DMS114 treated with DMSO at 0.1 percent for 48 hours (cell line): ENCODE measurements around the gene ARSH.
"Not testable (repeated sequence)": the region's sequence is repeated elsewhere in the genome, so short reads cannot be mapped to it uniquely, and the experiment has no call there.

Source experiments
- DNase-seq: peaks from one replicate; lab custom pipeline; 2025; ENCODE audit not compliant: unreplicated experiment; lab: John Stamatoyannopoulos, UW

Gene ARSH

DNA sequence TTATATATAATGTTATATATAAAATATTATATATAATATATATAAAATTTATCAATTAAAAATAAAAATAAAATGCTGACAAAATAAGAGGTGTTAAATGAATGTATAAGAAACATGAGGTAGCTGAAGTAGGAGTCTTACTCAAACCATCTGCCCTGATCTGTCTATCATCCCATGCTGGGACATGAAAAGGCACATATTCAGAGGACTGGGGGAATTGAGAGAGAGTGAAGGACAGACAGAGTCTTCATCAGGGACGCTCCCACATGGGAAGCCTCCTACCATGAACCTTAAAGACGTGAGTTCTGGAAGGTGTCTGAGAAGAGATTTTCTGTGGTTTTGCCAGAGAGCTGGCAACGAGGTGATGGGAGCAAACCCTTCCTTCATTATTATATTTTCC is 30.9 kb downstream of the ARSH start:
- no peak for DNase-seq

DNA sequence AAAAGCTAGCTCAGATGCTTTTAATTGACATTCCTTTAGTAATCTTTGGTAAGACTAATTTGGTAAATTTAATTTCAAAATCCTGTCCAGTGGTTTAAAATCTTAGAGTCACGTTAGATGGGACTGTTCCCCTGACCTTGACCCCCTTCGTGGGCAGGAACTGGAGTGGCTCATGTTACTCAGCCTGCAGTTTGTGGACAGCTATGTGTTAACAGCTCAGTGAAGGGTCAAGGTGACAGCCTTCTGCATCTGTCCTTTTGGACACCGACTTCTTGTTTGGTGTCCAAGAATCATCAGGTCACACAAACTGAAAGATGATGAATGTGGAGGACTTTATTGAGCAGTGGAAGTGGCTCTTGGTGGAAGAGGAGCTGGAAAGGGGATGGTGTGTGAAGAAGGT is 37.9 kb downstream of the ARSH start:
- DNase-seq: no peak

DNA sequence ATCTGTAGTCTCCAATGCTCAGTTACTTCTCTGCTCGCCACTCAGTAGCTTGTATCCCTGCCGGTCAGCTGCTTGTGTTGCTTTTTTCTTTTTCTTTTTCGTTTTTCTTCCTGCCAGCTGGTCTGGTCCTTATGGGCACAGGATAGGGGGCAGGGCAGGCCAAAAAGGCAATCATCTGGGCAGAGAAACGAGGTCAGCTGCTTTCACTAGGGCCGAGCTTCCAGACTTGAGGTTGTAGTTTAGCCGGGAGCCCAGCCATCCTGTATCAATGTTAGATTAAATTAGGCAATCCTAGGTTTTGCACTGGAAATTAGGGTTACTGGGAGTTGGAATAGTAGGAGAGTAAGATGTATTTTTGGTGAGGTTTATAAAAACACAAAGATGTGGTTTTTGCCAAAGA is 38.3 kb downstream of the ARSH start:
- DNase-seq: no peak

DNA sequence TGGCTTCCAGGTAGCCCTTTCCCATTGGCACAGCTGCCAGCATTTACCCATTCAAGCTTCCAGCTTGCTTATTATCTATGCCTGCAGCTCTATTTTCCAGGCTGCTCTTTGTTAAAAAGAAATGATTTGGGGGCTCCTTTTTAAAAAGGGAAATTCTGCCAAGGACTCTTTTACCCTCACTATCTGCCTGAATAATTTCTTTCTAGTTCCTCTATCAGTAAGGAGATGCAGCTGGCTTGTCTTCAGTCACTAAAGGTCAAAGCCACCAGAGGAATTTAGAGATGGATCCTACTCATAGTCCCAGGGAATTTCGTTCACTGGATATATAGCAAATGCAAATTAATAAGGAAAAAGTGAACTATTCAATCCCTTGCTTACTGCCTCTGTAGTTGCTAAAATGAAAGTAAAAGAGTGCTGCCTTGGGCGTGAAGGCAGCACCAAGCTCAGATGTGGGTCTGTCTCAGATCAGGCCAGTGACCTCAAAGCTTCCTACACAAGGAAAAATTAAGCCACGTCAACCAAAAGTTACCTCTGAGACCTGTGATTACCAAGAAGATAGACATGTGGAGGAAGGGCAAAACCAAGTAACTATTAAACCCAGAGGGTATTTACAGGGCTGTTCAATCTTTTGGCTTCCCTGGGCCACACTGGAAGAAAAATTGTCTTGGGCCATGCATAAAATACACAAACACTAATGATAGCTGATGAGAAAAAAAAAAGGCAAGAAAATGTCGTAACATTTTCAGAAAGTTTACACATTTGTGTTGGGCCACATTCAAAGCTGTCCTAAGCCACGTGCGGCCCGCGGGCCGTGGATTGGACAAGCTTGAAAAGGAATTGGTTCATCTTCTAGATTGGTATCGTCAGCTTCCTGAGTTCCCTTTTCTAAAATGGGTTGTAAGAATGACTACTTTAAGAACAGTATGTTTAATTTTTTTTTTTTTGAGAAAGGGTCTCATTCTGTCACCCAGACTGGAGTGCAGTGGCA is 40.2 kb downstream of the ARSH start:
- no peak for DNase-seq

DNA sequence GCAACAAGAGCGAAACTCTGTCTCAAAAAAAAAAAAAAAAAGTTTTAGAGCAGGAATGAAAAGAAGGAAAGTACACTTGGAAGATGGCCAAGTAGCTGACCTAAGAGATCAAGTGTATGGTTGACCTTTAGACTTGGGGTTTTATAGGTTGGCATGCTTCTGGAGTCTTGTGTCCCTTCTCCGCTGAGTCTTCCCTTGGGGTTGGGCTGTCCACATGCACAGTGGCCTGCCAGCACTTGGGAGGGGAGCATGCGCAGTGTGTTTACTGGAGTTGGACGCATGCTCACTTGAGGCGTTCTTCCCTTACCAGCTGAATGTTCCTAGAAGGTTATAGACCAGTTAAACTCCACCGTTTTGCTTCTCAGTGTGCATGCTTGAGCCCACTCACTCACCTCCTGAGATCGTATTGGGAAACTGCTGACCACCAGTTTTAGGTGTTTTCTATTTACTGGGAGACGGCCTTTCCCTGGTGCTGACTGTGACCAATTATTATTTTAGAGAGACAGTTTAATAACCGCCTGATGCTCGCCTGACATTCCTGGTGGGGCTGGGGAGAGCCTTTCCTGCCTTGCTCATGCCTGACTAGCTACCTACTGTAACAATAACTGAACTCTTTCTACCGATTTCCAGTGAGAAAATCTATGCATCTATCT is 44.3 kb downstream of the ARSH start:
- DNase-seq: not testable (repeated sequence)

DNA sequence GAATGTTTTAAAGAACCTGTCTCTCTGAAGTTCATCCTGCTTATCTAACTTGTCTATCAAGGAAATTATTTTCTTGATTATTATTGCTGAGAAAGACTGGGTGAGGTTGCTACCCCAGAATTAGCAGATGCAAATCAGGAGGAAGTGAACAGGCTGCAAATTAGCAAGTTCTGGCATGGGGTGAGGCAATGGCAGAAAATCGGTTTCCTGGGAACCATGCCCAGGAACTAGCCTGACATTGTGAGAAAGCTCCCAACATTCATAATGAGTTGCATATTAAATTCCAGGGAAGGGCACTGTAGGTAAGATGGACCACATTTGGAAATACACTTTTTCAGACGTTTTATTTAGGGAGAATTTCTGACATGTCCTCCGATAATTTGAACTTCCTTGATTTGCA is 46.5 kb downstream of the ARSH start:
- DNase-seq: no peak

DNA sequence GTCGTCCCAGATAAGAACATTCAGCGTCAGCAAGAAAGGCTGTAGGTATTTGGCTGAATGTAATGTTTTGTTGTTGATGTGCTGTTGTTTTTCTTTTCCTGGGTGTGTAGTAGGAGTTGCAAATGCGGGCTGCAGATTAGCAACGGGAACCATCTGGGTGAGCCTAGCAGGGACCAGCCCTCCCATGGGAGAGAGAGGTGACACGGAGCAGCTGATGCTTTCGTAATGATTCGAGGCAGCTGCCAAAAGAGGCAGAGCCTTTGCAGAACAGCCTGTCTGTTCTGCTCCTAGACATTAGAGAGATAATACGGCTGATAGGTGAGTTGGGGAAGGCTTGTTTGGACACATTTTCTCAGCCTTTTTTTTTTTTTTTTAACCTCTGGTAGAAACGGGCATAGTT is 60.2 kb downstream of the ARSH start:
- no peak for DNase-seq

DNA sequence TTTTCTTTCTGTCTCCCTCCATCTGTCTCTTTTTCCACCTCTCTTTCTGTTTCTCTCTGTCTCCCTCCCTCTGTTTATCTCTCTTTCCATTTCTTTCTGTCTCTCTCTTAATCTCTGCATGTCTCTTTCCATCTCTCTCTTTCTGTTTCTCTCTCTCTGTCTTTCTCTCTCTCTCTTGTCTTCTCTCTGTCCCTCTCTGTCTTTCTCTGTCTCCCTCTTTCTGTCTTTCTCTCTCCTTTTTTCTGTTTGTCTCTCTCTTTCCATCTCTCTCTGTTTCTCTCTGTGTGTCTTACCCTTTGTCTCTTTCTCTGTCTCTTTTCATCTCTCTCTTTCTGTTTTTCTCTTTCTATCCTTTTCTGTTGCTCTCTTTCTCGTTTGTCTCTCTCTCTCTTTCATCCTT is 69.6 kb downstream of the ARSH start:
- no peak for DNase-seq

DNA sequence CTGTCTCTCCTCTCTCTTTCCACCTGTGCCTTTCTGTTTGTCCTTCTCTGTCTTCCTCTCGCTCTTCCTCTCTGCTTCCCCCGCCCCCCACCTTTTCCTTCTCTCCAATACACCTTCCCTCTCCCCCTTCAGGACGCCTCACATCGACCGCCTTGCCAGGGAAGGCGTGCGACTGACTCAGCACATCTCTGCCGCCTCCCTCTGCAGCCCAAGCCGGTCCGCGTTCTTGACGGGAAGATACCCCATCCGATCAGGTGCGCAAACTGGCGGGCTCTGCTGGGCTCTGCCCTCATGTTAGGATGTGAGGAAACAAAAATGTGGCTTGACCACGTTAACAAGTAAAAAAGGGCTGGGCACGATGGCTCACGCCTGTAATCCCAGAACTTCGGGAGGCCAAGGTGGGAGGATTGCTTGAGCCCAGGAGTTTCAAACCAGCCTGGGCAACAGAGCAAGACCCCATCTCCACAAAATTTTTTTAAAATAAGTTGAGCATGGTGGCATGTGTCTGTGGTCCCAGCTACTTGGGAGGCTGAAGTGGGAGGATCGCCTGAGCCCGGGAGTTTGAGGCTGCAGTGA is 70.2 kb downstream of the ARSH start:
- DNase-seq: no peak
